ENCODE results near the gene ZDHHC11.
"Not testable (repeated sequence)": the region's sequence is repeated elsewhere in the genome, so short reads cannot be mapped to it uniquely, and the experiment has no call there.

ZDHHC11 gene

GRCh38 chr5:850511-851006 is at the start of gene ZDHHC11:
Gene ZDHHC11 (minus strand): TSS chr5:850986. CDS start chr5:850602, 384 bp downstream.
- DNase-seq: no peak

DNA sequence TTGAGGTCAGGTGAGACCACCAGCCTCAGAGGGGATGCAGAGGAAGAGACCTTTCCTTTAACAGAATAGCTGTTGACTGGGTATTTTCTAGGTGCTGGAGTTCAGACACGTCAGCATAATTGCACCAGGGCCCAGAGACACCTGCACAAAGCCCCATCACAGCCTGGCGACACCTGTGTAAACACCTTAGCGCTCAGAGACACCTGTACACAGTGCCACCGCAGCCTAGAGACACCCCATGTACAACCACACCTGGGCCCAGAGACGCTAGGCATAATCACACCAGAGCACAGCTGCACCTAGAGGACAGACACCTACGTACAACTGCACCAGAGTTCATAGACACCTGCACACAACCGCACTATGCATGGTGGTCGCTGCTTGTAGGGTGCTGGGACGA is 42.9 kb upstream of the ZDHHC11 start:
- DNase-seq: no peak

GRCh38 chr5:893137-893506 is 42.3 kb upstream of the ZDHHC11 start:
- DNase-seq: peak in 1 of 2 donors; percentile 27

DNA sequence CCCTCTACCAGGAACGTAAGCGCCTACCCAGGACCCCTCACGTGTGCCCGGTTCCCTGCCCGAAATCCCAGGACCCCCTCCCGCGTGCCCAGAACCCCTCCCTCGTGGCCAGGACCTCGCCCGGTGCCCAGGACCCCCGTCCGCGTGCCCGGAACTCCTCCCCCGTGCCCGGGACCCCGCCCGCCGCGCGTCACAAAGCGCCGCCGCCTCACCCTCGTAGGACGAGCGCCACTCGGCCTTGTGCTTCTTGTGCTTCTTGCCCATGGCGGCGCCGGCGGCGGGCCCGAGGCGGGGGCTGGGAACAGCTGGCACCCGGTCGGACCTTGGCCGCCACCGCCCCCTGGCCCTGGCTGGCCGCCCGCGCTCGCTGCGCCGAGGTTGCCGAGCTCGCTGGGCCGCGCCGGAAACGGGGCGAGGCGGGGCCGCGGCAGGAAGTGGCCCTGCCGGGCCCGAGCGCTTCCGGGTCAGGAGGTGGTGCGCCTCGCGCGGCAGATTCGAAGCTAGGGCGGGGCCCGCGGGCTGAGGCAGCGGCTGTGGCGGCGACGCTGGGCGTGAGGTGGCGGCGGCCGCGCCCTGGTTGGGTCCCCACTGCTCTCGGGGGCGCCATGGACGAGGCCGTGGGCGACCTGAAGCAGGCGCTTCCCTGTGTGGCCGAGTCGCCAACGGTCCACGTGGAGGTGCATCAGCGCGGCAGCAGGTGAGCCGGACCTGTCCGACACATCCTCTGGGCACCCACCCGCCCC is 41.8 kb upstream of the ZDHHC11 start, which contains the start of the genes BRD9 and TRIP13:
Gene BRD9 (minus strand): TSS at position 408 of the 743 bp plus-strand sequence. CDS start 144 bp downstream, at position 264.
Gene TRIP13 (plus strand): TSS at position 491 of the 743 bp plus-strand sequence. CDS start 115 bp downstream, at position 606.
- DNase-seq: peak; percentile 85 to 88

- DNase-seq: no peak
These were observed 41.1 kb upstream of the ZDHHC11 start for GRCh38 chr5:891837-892393.

- DNase-seq: no peak
These were observed 40.5 kb upstream of the ZDHHC11 start for GRCh38 chr5:891117-891836.

- no peak for DNase-seq
These were observed 38.4 kb upstream of the ZDHHC11 start for GRCh38 chr5:889075-889710.

DNA sequence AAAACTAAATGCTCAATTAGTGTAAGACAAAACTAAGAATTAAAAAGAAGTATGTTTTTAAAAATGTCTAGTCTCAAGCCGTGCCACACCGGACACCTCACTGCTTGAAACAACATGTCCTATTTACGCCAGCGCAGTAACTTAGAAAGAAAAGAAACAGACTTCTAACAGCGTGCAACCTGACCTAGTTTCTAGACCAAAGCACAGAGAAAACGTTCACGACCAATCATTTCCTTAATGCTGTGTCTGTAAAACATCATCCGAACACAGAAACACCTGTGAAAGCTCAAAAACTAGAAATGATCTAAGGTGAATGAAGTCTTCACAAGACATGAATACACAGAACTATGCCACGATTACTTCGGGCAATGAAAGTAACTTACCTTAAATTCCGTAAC is 37.9 kb upstream of the ZDHHC11 start:
- DNase-seq: no peak

GRCh38 chr5:887947-888637 is 37.3 kb upstream of the ZDHHC11 start:
- DNase-seq: no peak

- DNase-seq: no peak
These were observed 36.0 kb upstream of the ZDHHC11 start for GRCh38 chr5:886716-887325.

DNA sequence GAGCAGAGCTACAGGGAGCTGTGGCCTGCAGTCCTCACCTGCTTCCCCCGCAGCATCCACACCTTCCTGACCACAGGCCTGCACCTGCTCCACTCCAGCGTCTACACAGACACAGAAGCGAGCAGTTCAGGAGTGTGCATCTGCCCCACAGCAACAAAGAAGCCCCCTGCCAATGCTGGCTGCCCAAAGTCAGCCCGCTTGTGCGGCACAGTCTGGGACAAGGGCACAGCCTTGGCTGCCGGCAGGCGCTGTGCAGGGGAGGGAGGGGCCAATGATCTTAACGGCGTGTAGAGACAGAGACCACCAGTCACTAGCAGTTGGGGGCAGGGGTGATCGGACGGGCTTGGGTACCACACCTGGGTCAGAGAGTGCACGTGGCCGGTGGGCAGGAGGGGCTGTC is 35.2 kb upstream of the ZDHHC11 start:
- DNase-seq: no peak

DNA sequence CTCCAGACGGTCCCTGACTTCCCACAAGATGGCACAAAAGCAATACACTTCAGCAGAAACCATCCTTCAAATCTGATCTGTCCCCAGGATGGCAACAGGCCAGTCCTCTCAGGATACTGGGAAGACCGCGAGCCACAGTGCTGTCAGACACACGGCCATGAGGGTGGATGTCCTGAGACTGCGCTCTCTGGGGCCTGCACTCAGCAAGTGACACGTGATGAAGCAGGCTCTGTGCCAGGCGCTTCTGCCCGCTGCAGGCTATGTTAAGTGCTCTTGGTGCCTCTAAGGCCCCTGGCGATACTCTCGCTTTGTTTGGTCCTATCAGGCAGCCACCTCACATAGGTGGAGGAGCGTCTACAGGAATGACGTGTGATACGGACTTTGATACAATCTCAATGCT is 34.7 kb upstream of the ZDHHC11 start:
- DNase-seq: no peak

- no peak for DNase-seq
These were observed 34.3 kb upstream of the ZDHHC11 start for GRCh38 chr5:885127-885442.

GRCh38 chr5:884345-885126 is 33.8 kb upstream of the ZDHHC11 start:
- no peak for DNase-seq

- no peak for DNase-seq
These were observed 32.8 kb upstream of the ZDHHC11 start for GRCh38 chr5:883475-884181.

DNA sequence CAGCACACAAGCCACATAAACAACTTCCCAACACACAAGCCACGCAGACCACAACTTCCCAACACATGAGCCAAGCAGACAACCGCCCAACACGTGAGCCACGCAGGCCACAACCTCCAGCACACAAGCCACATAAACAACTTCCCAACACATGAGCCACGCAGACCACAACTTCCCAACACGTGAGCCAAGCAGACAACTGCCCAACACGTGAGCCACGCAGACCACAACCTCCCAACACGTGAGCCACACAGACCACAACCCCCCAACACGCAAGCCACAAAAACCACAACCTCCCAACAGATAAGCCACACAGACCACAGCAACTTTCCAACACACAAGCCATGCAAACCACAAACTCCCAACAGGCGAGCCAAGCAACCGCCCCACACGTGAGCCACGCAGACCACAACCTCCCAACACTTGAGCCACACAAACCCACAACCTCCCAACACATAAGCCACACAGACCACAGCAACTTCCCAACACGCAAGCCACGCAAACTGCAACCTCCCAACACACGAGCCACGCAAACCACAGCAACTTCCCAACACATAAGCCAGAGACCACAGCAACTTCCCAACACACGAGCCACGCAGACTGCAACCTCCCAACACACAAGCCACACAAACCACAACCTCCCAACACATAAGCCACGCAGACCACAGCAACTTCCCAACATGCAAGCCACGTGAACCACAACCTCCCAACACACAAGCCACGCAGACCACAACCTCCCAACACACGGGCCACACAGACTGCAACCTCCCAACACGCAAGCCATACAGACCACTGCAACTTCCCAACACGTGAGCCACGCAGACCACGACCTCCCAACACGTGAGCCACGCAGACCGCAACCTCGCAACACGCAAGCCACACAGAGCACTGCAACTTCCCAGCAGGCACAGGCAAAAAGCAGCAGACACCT is 31.7 kb upstream of the ZDHHC11 start:
- DNase-seq: no peak

GRCh38 chr5:881551-881935 is 30.8 kb upstream of the ZDHHC11 start:
- DNase-seq: no peak

GRCh38 chr5:880816-881550 is 30.2 kb upstream of the ZDHHC11 start:
- DNase-seq: no peak

GRCh38 chr5:878677-879076 is 27.9 kb upstream of the ZDHHC11 start:
- not testable (repeated sequence) for DNase-seq
